K562 (cell line): ENCODE results near the gene CEP192. TPM values are rescaled to one million over a fixed set of nuclear protein-coding genes. Genes with fewer than 3 reads are reported as not detected.

Experiments used
- CEBPB ChIP-seq: fragments of 450-650 bp; IDR thresholded peaks from 2 replicates; pipeline ENCODE4 v1.6.1; 2016; ENCODE audit warnings: missing genetic modification characterization, missing compliant biosample characterization
- FOXM1 ChIP-seq, 2 experiments: fragments of 450-650 bp in 1 of 2; sonication (generic) in 1 of 2; formaldehyde crosslinking in 1 of 2; IDR thresholded peaks; 2 replicates each; pipeline versions ENCODE4 v1.6.1 to v1.9.0; 2017 to 2022; ENCODE audit warnings: low read depth in 2 of 2, mild to moderate bottlenecking in 2 of 2, missing genetic modification reagents in 1 of 2, moderate library complexity in 1 of 2
- PHB2 ChIP-seq: fragments of 450-650 bp; IDR thresholded peaks from 2 replicates; pipeline ENCODE4 v1.6.1; 2017; ENCODE audit warnings: low read depth
- ZBTB40 ChIP-seq, 2 experiments: fragments of 450-650 bp in 1 of 2; sonication (generic) in 1 of 2; formaldehyde crosslinking in 1 of 2; IDR thresholded peaks; 2 replicates each; pipeline versions ENCODE4 v1.7.1 to v1.9.0; 2016 to 2022; ENCODE audit warnings: inconsistent platforms in 1 of 2, mild to moderate bottlenecking in 1 of 2, missing genetic modification reagents in 1 of 2
- polyA plus RNA-seq, 8 experiments: library from polyadenylated mRNA; depleted of rRNA in 4 of 8; stranded (reverse) in 5 of 8; unstranded in 3 of 8; fragments of >200 nt; fragmentation: Nextera tagmentation in 2 of 8; fragmentation: Illumina TruSeq in 1 of 8; extraction: Ambion mirVana in 2 of 8; extraction: Trizol in 1 of 8; gene quantifications; 2 replicates each; pipeline versions ENCODE4 v1.2.1 to v1.2.3, GENCODE V29; 2011 to 2014; ENCODE audit warnings: inconsistent platforms in 1 of 8, missing spikeins in 1 of 8
- total RNA-seq, 7 experiments: library from RNA; depleted of rRNA in 6 of 7; stranded (reverse); fragments of >200 nt in 6 of 7; fragmentation: Illumina TruSeq in 2 of 7; extraction: Trizol in 2 of 7; gene quantifications; 2 replicates each; pipeline versions ENCODE4 v1.2.1 to v1.2.3, GENCODE V29; 2011 to 2021; ENCODE audit warnings: low replicate concordance in 1 of 7

The CEP192 gene
- total and polyA plus RNA-seq, 9 of the 15 experiments (the other 6 are each of a cell fraction or from before 2014, with no cell fraction given): 14.4 to 54.4 (median 35.8) TPM

GRCh38 chr18:12990967-12991820, at the start of gene CEP192 (continued):
- TF ChIP-seq ZBTB40 (IDR thresholded peaks at IDR 0.05): peak; percentile 64
- no peak for TF ChIP-seq ZBTB40 (CRISPR knock-in tag; IDR thresholded peaks at IDR 0.05)
- TF ChIP-seq CEBPB (tag): no peak
- peak; percentile 99 for TF ChIP-seq FOXM1 (IDR thresholded peaks at IDR 0.05; ENCODE audit: low read depth)
- no peak; the same call in 1 of the 2 replicates for TF ChIP-seq FOXM1 (CRISPR knock-in tag; IDR thresholded peaks at IDR 0.05; ENCODE audit: low read depth)
- TF ChIP-seq PHB2: no peak
